AG20443 (cell line): ENCODE measurements around the gene GRIN2C.
"Not testable (repeated sequence)": the region's sequence is repeated elsewhere in the genome, so short reads cannot be mapped to it uniquely, and the experiment has no call there.

Experiments used
- DNase-seq: peaks from one replicate; pipeline ENCODE4 v3.0.0; 2012; ENCODE audit warnings: low spot score, mixed read lengths

The GRIN2C gene

DNA sequence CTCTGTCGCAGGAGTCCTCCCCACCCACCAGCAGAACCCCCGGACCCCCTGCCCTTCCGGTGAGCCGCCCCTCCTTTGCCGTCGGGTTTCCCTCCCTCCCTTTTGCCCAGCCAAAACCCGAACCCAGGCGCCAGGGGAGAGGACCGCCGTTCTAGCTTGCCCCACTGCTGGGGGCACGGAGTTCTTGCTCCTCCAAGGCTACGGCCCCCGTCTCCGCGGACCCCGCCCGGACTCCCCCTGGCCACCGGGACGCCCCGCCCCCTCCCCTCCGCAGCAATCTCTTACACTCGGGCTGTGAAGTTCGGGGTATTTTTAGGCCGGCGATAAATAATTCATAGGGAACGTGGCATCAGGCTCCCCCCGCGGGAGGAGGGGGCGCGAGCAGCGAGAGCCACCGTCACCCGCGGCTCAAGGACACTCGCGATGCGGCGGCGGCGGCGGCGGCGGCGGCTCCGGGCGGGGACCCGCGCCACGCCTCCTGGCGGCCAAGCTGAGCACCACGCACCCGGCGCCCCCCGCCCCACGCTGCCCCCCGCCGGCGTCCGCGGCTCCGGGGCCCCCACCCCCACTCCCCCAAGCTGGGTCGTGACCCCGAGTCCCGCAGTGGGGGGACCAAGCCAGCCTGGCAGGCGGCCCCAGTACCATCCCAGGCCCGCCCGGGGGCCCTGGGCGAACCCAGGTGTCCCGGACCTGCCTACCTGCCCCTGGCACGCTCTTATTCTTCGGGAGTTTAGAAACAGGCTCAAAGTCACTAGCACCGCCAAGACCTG is at the start of gene GRIN2C:
GRIN2C (minus strand) TSS at position 427 of the 770 bp plus-strand sequence. CDS start 4,793 bp downstream, outside the sequence.
- peak; percentile 50 for DNase-seq

GRCh38 chr17:74909097-74909496 is 49.4 kb upstream of the GRIN2C start:
- not testable (repeated sequence) for DNase-seq

GRCh38 chr17:74907012-74907411 is 47.3 kb upstream of the GRIN2C start:
- no peak for DNase-seq

DNA sequence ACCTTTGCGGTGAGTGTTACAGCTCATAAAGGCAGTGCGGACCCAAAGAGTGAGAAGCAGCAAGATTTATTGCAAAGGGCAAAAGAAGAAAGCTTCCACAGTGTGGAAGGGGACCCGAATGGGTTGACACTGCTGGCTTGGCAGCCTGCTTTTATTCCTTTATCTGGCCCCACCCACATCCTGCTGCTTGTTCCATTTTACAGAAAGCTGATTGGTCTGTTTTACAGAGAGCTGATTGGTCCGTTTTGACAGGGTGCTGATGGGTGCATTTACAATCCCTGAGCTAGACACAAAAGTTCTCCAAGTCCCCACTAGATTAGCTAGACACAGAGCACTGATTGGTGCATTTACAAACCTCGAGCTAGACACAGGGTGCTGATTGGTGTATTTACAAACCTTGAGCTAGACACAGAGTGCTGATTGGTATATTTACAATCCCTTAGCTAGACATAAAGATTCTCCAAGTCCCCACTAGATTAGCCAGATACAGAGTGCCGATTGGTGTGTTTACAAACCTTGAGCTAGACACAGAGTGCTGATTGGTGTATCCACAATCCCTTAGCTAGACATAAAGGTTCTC is 46.6 kb upstream of the GRIN2C start:
- DNase-seq: not testable (repeated sequence)

DNA sequence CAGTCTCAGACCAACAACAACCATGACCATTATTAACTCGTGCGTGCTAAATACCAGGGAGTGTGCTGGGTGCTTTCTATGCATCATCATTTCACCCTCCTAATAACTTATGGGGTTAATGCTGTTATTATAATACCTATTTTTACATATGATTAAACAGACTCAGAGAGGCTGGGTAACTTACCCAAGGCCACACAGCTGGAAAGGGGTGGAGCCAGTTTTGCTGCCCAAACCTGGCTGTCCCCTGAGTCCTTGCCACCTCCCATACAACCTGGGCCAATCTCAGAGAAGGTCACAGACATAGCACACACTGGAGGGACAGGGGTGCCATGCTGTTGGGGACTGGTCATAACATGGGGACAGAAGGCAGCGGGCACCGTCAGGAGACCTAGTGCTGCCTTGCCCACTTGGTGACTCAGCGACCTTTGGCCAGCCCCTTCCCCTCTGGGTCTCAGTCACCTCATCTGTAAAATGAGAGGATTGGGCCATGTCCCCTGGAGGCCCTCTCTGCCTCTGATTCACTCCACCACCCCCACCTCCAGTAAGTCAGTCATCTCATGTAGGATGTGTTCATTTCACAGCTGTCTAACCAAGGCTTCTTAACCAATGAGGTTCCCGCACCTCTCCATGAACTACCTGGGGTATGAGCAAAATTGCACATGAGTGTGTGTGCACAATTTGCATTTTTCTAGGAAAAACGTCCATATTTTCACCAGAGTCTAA is 45.2 kb upstream of the GRIN2C start:
- no peak for DNase-seq

- DNase-seq: no peak
Observed at GRCh38 chr17:74903671-74904070, 44.0 kb upstream of the GRIN2C start.

DNA sequence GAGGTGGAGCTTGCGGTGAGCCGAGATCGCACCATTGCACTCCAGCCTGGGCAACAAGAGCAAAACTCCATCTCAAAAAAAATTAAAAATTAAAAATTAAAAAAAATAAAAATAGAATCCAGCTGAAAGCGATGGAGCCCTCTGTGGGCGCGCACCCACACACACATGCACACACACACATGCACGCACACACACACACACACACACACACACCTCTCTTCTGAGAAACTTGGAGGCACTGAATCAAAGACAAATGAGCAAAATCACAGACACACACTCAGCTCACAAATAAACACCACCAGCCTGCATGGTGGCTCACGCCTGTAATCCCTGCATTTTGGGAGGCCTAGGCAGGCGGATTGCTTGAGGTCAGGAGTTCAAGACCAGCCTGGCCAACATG is 43.3 kb upstream of the GRIN2C start:
- DNase-seq: no peak

DNA sequence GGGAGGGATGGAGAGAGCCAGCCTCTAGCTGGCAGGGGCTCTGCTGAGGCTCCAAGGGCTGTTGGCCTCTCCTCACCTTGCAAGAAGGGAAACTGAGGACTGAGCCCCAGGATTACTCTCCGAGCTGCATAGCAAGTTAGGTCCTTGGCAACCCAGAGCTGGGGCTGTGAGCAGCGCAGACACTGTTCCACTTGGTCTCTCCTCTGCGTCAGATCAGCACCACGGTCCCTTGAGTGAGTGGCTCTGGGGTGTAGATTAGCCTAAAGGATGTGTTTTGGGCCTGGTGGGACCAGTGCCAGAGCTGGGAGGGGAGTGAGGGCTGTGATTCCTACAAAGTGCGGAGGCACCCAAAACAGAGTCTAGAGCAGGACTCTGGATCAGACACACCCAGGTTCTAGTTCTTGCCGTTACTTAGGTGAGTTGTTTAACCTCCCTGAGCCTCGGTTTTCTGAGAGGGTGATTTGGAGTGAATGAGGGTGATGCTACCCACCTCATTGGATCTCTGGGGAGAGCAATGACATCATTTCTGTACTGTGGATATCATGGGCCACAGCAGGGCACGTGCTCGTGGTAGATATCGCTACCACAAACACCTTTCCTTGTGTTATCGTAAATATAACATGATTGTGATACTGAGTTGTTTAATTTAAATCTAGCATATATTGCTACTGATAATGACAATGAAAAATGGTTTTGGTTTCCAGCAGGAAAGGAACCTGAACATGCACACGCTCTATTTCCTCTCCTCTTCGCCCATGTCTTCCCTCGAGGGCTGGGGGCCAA is 41.9 kb upstream of the GRIN2C start:
- DNase-seq: no peak

DNA sequence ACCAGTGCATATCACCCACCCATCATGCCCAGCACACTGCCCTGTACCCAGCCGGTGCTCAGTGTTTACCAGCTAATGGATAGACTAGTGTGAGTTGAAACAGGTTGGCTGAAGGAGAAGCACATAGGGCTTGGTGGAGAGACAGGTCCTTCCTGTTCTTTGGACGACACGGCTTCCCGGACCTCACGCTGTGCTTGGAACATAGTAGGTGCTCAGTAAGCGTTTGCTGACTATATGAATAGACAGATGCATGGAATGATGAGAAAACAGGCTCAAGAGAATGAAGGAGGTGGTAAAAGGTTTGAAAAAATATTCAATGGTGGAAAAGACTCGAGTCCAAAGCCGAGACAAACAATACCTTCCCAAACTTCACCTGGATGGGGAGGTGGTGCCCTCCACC is 40.5 kb upstream of the GRIN2C start:
- no peak for DNase-seq

GRCh38 chr17:74898376-74898946 is 38.8 kb upstream of the GRIN2C start:
- DNase-seq: no peak

DNA sequence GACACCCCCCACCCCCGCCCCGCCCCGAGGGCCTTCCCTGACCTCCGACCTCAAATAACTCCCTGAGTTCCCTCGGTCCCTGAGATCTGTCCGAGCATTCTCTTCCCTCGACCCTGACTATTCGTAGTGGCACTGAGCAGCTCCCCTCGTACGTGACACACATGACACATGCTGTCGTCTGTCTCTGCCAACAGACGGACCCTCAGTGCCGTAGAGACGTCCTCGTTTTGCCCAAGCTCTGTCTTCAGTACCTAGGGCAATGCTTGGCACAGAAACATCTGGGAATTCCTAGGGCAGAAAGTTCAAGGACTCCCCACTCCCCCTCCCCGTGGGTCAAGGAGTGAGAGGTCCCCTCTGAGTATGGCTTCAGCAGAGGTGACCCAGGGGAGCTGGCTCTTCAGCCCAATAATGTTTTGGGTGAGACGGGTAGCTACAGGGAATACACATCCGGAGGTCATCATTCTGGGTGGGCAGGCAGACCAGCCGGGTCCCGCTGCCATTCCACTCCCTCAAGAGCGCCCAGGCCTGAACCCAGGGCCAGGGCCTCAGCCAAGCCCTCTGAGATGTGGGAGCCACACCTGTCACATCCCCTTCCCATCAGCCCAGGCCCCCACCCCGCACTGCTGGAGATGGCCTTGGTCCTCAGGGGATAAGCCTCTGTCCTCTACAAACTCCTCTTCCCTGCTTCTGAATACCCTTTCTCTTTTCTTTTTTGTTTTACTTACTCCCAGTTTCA is 34.4 kb upstream of the GRIN2C start:
- DNase-seq: no peak

DNA sequence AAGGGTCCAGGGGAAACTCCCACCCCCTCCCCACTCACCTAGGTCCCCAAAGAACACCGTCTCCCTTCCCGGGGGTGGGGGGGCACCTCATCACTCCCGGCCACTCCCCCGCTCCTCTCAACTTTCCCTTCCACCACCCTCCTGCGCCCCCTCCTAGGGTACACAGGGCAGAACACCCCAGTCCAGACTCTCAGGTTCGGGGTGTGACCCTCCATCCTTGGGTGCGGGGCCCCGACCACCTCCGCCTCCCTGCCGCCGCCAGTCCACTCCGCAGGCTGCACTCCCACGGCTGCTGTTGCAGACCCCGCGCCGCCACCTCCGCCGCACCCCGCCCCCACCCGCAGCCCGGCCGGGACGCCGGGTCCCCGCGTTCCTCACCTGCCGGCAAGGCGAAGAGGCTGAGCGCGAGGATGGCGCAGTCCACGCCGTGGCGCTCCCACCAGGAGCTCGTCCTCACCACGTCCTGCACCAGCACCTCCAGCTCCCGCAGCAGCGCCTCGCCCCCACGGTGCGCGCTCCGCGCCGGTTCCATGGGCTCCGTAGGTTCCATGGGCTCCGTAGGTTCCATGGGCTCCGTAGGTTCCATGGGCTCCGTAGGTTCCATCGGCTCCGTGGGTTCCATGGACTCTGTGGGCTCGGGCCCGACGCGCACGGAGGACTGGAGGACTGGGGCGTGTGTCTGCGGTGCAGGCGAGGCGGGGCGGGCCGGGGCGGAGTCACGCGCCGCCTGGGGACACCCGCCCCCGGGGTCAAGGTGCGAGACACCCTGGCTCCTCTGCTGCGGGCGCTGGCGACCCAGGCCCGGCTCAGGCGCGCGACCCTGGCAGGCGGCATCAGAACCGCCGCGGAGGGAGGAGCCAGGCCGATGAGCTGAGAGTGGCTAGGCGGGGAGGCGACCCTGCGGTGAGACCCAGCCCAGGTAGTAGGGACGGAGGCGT is 33.6 kb upstream of the GRIN2C start, which contains the start of gene FADS6:
FADS6 (minus strand) TSS at position 660 of the 938 bp plus-strand sequence; CDS start at position 622, 38 bp downstream.
- DNase-seq: no peak

DNA sequence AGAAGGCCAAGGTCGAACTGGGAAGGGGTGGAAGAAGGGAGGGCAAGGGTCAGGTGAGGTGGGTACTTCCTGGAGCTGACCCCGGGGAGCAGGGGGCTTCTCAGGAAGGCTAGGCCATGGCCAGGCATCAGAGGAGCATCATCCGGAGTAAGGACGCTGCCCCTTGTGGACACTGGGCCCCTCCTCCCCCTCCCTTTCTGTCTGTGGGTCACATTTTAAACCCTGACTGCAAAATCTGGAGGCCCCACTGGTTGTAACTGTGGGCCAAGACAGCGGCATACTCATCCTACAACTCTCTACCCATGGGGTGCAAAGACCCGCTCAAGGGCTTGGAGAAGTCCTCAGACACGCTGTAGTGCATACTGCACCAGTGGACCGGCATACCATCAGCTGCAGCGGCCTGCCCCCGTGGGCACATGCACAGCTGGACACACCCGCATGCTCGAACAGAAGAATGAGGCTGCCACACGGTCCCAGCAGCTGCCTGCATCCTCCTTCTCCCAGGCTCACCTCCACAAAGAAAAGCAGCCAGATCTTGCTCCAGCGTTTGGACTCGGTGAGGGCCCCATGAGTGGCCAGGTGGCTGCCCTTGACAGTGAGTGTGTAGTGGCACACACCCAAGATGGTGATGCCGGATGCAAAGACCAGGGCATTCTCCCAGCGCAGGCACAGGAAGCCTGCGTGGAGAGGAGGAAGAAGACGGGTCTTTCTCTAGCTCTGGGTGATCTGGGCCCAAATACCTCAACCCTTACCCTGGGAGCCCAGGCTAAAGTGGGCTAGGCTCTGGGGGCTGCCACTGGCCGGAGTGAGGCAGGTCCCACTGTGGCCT is 32.5 kb upstream of the GRIN2C start:
- no peak for DNase-seq

DNA sequence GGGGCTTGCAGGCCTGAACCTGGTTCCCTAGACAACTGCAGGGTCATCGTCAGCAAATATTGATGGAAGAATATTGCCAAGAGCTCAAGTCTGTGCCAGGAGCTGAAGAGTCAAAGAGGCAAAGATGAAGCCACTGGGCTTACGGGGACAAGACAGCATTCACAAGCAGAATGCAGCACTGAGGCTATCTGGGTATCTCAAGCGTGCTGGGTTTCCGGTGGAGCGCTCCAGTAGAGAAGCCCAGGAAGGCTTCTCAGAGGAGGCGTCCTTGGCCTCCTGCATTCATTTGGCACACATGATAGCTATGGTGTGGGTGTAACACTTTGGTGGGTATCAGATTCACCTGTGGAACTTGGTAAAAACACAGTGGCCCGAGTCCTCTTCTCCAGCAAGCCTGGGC is 30.9 kb upstream of the GRIN2C start:
- DNase-seq: no peak

DNA sequence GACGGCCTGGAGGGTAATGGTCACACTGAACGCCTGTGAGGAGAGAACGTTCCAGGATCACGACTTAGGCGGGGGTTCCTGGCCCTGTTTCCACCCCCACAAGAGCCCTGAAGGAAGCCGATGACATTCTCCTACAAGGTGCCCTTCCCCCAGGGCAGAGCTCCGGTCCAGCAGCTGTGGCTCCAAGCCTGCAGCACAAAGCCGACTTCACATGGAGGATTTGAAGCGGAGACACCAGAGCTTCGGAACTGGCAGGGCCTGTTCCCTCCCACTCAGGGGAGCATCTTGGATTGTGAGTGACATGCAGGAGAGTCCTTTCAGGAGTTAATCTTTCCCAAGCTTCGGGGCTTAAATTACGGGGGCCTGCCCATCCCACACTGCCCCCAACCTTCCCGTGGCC is 28.8 kb upstream of the GRIN2C start:
- no peak for DNase-seq

- no peak for DNase-seq
Observed at GRCh38 chr17:74883241-74883745, 23.6 kb upstream of the GRIN2C start.

DNA sequence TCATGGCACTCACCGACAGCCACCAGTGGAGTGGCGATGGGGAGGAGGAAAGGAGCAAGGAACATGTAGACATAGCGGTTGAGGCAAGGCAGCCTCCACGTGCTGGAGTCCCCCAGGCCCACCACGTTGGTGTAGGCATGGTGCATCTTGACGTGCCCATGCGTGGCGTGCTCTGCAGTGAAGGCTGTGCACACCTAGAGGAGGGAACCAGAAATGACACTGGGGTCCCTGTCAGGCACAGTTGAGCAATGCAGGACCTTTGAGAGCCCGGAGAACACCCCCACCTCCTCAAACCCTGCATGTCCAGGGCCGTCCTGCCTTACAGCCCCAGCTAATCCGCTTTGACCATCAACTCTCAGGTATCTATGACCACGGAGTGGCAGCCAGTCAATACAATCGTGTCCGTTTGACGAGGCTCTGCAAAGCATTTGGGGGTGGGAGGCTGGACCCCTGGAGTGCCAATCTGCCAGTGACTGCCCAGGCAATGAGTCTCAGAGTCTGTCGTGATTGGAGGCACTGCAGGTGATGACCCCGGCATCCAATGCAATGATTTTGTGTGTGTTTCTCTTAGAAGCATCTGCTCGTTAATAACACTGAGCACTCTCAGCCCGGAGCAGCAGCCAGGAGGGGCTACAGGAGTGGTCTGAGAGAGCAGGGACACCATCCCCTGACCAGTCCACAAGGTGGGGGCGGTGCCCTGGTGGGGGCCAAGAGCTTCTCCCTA is 23.0 kb upstream of the GRIN2C start:
- no peak for DNase-seq

- DNase-seq: no peak
Observed at GRCh38 chr17:74881073-74881472, 21.4 kb upstream of the GRIN2C start.
